Activated CD8-positive, alpha-beta memory T cell treated with anti-CD3 and anti-CD28 coated beads, Interleukin-2, amount 50 U/mL, for 24 hours (primary cell): ENCODE measurements around the gene KCNJ16.

Source experiments
- DNase-seq: peaks from one replicate; pipeline ENCODE4 v3.0.0-alpha.2; 2020; ENCODE audit errors: extremely low read depth

Gene KCNJ16

DNA sequence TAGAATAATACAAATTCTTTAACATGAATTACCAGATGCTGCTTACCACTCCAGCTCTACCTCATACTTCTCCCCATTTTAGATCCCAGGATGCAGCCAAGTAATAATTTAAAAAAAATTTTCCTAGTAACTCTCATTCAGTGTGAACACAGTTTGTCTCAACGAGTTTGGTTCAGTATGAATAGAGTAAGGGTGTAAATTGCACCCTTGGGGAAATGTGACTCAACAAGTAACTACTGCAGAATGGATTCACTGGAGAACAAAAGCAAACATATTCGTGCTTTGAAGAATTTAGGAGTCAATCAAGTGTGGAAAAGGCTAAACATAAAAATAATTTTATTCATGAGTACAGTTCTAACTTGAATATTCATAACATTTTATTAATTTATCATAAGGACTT lies 23.0 kb downstream of the KCNJ16 start:
- DNase-seq, result no peak

GRCh38 chr17:70099294-70099693 lies 24.3 kb downstream of the KCNJ16 start:
- DNase-seq, result no peak

GRCh38 chr17:70099884-70100283 lies 24.9 kb downstream of the KCNJ16 start:
- no peak for DNase-seq

DNA sequence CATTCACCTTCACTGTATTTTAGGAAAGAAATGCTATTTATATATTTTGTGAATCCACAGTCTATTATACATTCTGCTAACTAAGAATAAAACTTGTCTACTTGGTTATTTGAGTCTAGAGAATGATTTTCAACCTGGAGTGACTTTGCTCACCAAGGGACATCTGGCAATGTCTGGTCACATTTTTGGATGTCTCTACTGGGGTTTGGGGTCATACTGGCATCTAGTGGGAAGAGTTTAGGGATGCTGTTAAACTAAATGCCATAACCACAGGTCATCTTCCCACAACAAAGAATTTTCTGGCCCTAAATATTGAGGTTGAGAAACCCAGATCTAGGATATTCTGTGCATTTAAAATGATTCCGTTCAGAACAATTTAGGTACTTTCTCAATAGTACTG lies 26.0 kb downstream of the KCNJ16 start:
- DNase-seq, result no peak

DNA sequence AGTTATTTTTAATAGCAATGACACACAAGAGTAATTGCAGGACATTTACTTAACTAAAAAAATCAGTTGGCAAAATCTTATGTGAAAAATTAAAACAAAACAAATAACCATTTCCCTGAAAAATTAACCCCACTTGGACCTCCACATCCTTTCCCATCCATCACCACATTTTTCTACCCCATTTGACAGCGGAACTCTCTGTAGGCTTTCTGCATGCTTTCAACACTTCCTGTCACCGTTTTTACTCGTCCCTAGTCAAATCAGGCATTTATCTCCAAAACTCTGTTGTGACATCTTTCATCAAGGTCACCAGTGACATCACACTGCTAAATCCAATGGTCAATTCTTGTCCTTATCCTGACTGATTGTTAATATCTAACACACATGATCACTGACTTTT lies 27.5 kb downstream of the KCNJ16 start:
- no peak for DNase-seq

GRCh38 chr17:70104791-70105523 lies 29.9 kb downstream of the KCNJ16 start:
- DNase-seq, result no peak

DNA sequence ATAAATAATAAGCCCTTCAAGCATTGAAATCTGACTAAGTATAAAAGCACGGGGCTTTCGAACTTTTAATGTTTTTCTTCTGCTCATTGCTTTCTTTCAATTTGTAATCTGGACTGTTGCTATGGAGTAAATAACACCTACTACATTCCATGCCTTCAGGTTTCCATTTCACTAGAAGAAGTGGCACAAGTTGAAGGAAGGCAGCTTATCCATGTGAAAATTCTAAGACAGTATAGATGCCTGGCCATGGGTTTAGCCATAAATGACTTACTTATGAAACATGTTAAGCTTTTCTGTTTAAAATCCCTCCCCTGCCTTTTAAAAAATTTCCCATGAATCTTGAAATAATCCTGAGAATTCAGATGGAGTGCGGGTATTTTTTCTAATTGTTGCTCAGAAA lies 30.6 kb downstream of the KCNJ16 start:
- no peak for DNase-seq

- no peak for DNase-seq
Observed at GRCh38 chr17:70106551-70106950, 31.5 kb downstream of the KCNJ16 start.

- DNase-seq, result no peak
Observed at GRCh38 chr17:70107441-70107840, 32.4 kb downstream of the KCNJ16 start.

DNA sequence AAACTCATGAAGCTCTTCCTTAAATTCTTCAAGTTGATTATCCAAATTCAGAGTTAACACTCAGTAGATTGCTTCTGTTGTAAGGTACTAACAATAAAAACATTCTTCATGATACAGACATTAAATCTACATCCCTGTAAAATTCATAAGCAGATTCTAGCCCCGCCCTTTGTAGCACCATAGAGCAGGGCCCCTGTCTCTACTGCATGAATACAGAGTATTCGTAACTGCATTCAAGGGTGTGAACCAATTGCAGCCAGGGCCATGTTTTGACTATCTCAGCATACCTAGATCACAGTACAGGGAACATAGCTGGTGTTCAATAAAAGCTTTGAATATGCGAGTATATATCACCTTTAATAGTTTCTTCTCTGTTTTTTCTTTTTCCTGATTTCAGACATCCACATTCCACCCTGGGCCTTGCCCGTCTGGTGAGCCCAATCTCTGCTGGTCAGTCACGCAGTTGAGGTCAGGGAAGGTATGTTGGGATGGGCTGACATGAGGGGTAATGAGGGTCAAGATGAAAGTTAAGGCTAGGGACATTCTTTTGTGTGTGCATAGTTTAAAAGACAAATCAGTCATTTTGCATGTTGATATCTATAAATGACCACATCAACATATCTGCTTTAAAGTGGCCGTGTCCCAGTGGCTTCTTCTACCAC lies 33.0 kb downstream of the KCNJ16 start:
- no peak for DNase-seq

- no peak for DNase-seq
Observed at GRCh38 chr17:70109497-70109896, 34.5 kb downstream of the KCNJ16 start.

DNA sequence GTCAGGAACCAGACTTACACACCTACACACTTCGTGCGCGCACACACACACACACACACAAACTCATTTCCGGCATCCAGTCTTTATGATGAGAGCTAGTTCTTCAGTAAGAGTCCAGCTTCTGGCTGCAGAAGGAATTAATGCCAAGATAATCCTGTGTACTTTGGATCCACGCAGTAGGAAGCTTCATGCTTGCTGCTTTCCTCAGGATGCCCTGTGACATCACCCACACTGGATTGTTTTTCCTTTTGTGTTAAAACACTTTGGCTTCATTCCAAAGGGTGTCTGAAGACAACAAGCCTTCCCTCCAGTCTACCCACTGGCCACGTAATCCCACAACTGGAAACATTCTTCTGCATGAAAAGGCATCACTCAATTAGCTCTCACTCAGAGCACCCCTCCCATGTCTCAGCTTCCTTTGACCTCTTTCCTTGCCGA lies 35.4 kb downstream of the KCNJ16 start:
- DNase-seq, result no peak

- no peak for DNase-seq
Observed at GRCh38 chr17:70111201-70111600, 36.2 kb downstream of the KCNJ16 start.

DNA sequence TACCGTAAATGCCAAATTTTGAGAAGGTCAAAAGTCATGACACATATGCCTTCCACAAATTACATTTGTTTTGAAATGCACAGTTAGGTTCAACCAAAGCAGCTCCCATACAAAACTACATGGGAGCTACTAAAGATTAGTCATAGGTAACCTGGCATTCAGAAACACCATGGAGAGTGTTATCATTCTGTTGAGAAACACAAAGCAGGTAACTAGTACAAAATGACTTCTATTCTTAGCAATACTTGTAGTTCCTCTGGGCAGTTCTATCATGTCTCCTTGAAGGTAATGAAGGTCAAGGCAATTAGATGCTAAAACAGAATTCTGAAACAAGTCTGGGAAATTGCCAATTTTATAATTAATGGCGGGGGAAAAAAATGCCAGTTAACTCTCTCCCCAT lies 39.4 kb downstream of the KCNJ16 start:
- no peak for DNase-seq

- DNase-seq, result no peak
Observed at GRCh38 chr17:70115126-70115525, 40.1 kb downstream of the KCNJ16 start.

DNA sequence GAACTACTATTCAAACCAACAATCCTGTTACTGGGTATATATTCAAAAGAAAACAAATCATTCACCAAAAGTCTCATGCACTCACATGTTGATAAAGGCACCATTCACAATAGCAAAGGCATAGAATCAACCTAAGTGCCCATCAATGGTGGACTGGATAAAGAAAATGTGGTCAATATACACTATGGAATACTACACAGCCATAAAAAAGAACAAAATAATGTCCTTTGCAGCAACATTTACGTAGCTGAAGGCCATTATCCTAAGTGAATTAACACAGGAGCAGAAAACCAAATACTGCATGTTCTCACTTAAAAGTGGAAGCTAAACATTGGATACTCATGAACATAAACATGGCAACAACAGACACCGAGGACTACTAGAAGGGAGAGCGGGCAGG lies 41.9 kb downstream of the KCNJ16 start:
- DNase-seq, result no peak

DNA sequence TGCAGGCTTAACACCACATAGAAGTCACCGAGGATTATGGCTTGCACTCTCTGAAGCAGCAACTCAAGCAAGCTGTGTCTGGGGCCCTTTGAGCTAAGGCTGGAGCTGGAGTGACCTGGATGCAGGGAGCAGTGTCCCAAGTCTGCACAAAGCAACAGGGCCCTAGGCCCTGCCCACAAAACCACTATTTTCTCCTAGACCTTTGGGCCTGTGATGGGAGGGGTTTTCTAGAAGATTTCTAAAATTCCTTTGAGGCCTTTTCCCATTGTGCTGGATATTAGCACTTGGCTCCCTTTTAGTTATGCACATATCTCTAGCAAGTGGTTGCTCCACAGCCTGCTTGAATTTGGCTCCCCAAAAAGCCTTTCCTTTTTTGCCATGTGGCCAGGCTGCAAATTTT lies 44.5 kb downstream of the KCNJ16 start:
- DNase-seq, result no peak

DNA sequence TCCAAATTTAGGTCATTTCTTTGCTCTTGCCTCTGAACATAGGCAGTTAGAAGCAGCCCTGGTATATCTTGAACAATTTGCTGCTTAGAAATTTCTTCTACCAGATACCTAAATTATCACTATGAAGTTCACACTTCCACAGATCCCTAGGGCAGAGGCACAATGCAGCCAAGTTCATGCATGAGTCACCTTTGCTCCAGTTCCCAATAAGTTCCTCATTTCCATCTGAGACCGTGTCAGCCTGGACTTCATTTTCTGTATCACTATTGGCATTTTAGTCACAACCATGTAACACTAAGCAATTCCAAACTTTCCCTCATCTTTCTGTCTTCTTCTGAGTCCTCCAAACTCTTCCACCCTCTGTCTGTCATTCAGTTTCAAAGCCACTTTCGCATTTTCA lies 45.0 kb downstream of the KCNJ16 start:
- no peak for DNase-seq

- DNase-seq, result no peak
Observed at GRCh38 chr17:70120425-70120824, 45.4 kb downstream of the KCNJ16 start.

DNA sequence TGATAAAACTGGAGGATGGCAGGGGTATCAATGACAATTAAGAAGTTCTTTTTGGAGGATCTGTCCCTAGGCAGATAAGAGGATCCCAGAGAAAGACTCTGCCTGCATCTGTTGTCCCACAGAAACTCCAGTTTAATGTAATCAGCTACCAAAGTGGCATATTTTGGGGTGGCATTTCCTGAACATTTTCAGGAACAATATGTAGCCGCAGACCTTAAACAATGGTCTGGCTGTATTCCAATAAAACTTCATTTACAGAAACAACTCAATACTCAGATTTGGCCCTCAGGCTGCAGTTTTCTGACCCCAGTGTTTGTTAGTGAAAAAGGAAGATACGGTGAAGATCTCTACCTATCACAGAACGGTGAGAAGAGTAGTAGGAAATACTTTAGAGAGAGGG lies 46.1 kb downstream of the KCNJ16 start:
- DNase-seq, result no peak

GRCh38 chr17:70123193-70123592 lies 48.2 kb downstream of the KCNJ16 start:
- no peak for DNase-seq

DNA sequence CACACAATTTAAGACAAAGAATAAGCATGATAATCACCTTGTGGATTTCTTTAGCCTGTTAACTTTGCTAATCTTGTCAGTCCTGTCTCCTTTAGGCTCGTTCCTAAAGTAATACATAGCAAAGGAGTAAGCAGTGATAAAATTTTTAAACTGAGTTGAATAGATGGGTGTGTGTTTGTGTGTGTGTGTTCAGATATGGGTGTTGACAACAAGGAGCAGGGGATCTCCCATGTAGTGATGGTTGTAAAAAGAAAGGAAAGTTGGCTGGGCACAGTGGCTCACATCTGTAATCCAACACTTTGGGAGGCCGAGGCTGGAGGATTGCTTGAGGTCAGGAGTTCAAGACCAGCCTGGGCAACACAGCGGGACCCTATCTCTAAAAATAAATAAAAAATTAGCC lies 49.7 kb downstream of the KCNJ16 start:
- no peak for DNase-seq

DNA sequence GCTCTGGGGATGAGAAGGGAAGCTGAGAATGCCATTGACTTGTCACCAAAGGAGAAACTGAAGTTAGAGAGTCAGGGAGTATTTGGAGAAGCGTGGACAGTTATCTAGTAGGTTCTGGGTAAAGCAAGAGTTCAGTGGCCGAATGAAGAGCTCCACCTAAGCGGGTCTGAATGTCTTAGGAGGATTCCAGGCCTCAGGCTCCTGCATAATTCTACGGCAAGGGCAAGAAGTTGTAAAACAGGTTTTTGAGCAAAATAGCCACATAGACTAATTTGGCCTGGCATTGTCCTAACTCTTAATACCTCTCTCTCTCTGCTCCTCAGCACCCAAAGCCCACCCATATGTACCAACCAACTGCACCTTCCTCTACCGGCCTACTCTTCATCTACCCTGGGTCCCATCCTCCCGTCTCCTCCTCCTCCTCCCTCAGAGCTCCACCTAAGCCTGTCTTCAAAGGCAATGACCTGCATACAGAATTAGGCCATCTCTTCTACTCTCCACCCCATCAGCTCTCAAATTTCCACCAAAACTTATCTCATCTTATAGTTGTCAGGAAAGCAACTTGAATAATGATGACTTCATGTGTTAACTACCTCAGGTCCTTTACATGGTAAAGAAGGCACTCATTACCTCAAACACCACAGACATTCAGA lies 52.3 kb downstream of the KCNJ16 start:
- no peak for DNase-seq
